K562 (cell line): Measurements from ENCODE around the gene LSP1. TPM values are rescaled to one million over a fixed set of nuclear protein-coding genes. Genes with fewer than 3 reads are reported as not detected.
A peak's percentile ranks its signal among the peaks of the same experiment; 100 is the strongest.

ENCODE experiments used
- ADNP ChIP-seq: fragments of 200-800 bp; sonication (Bioruptor generic); IDR thresholded peaks from 2 replicates; pipeline ENCODE4 v1.6.1; 2016; ENCODE audit warnings: missing genetic modification characterization, missing compliant biosample characterization
- ARID2 ChIP-seq: fragments of 450-650 bp; IDR thresholded peaks from 2 replicates; pipeline ENCODE4 v1.6.1; 2017; ENCODE audit warnings: antibody characterized with exemption, mild to moderate bottlenecking
- BCOR ChIP-seq: fragments of 450-650 bp; IDR thresholded peaks from 2 replicates; pipeline ENCODE4 v1.6.1; 2016
- CC2D1A ChIP-seq: fragments of 450-650 bp; IDR thresholded peaks from 2 replicates; pipeline ENCODE4 v1.6.1; 2017; ENCODE audit warnings: mild to moderate bottlenecking
- CREB5 ChIP-seq: fragments of 250-450 bp; sonication (Bioruptor Pico); IDR thresholded peaks from 2 replicates; pipeline ENCODE4 v1.5.0; 2020; ENCODE audit warnings: mild to moderate bottlenecking
- EGR1 ChIP-seq: fragments of 450-650 bp; conservative IDR thresholded peaks from 2 replicates; pipeline ENCODE4 v1.6.1; 2017; ENCODE audit warnings: mild to moderate bottlenecking
- FOXK2 ChIP-seq, 2 experiments: fragments of 450-650 bp; IDR thresholded peaks in 1 of 2; conservative IDR thresholded peaks in 1 of 2; 2 replicates each; pipeline ENCODE4 v1.6.1; 2016; ENCODE audit warnings: low read depth in 2 of 2, mild to moderate bottlenecking in 1 of 2
- LARP7 ChIP-seq: fragments of 450-650 bp; IDR thresholded peaks from 2 replicates; pipeline ENCODE4 v1.6.1; 2016
- MECOM ChIP-seq: fragments of 250-450 bp; sonication (Bioruptor Pico); IDR thresholded peaks from 2 replicates; pipeline ENCODE4 v1.8.0; 2022; ENCODE audit warnings: inconsistent platforms
- MIER1 ChIP-seq: fragments of 450-650 bp; IDR thresholded peaks from 2 replicates; pipeline ENCODE4 v1.6.1; 2016; ENCODE audit warnings: antibody characterized with exemption, mild to moderate bottlenecking, low read depth
- NFRKB ChIP-seq: fragments of 450-650 bp; IDR thresholded peaks from 2 replicates; pipeline ENCODE4 v1.6.1; 2016; ENCODE audit warnings: low read depth
- PHF20 ChIP-seq: fragments of 450-650 bp; IDR thresholded peaks from 2 replicates; pipeline ENCODE4 v1.6.1; 2018; ENCODE audit not compliant: partially characterized antibody
- SMARCE1 ChIP-seq: fragments of 450-650 bp; IDR thresholded peaks from 2 replicates; pipeline ENCODE4 v1.7.1; 2016; ENCODE audit warnings: mild to moderate bottlenecking
- SUPT5H ChIP-seq: fragments of 450-650 bp; IDR thresholded peaks from 2 replicates; pipeline ENCODE4 v1.6.1; 2016
- ZBTB34 ChIP-seq: fragments of 250-450 bp; sonication (Bioruptor Pico); IDR thresholded peaks from 2 replicates; pipeline ENCODE4 v1.8.0; 2021; ENCODE audit warnings: mild to moderate bottlenecking, moderate library complexity
- ZBTB5 ChIP-seq: fragments of 450-650 bp; IDR thresholded peaks from 2 replicates; pipeline ENCODE4 v1.6.1; 2017; ENCODE audit warnings: antibody characterized with exemption
- ZC3H8 ChIP-seq: fragments of 450-650 bp; IDR thresholded peaks from 2 replicates; pipeline ENCODE4 v1.6.1; 2017
- ZFP36 ChIP-seq: fragments of 150-350 bp; IDR thresholded peaks from 2 replicates; pipeline ENCODE4 v1.6.1; 2018; ENCODE audit warnings: low read length, low read depth; ENCODE audit not compliant: partially characterized antibody
- ZNF395 ChIP-seq: fragments of 200-800 bp; sonication (Bioruptor generic); IDR thresholded peaks from 2 replicates; pipeline ENCODE4 v1.6.1; 2017; ENCODE audit warnings: missing genetic modification characterization, missing compliant biosample characterization
- ZNF512 ChIP-seq: IDR thresholded peaks from 2 replicates; pipeline ENCODE4 v1.6.1; 2016; ENCODE audit warnings: missing genetic modification characterization, missing compliant biosample characterization
- polyA plus RNA-seq, 8 experiments: library from polyadenylated mRNA; depleted of rRNA in 4 of 8; stranded (reverse) in 5 of 8; unstranded in 3 of 8; fragments of >200 nt; fragmentation: Nextera tagmentation in 2 of 8; fragmentation: Illumina TruSeq in 1 of 8; extraction: Ambion mirVana in 2 of 8; extraction: Trizol in 1 of 8; gene quantifications; 2 replicates each; pipeline versions ENCODE4 v1.2.1 to v1.2.3, GENCODE V29; 2011 to 2014; ENCODE audit warnings: inconsistent platforms in 1 of 8, missing spikeins in 1 of 8
- total RNA-seq, 7 experiments: library from RNA; depleted of rRNA in 6 of 7; stranded (reverse); fragments of >200 nt in 6 of 7; fragmentation: Illumina TruSeq in 2 of 7; extraction: Trizol in 2 of 7; gene quantifications; 2 replicates each; pipeline versions ENCODE4 v1.2.1 to v1.2.3, GENCODE V29; 2011 to 2021; ENCODE audit warnings: low replicate concordance in 1 of 7

Gene LSP1
- total and polyA plus RNA-seq, 9 of the 15 experiments (the other 6 are each of a cell fraction or from before 2014, with no cell fraction given) = 0.08 to 2.9 (median 0.65) TPM; not detected in 2

- TF ChIP-seq ZBTB5 (0 out of 2 replicates have a peak, but pooled peaks have one; percentile 44), MIER1 (no peak), PHF20 (peak; percentile 8), FOXK2 (conservative IDR thresholded peaks at IDR 0.05 in 1 of 2, IDR thresholded peaks at IDR 0.05 in 1 of 2; ENCODE audit: low read depth in 2 of 2) (0 out of 4 replicates have a peak, but pooled peaks of 1 of the 2 experiments have one; percentile 1), EGR1 (no peak), ZNF395 (CRISPR knock-in tag) (no peak), BCOR (peak; percentile 1; the same call in 1 of the 2 replicates), ZBTB34 (CRISPR knock-in tag) (no peak), SMARCE1 (0 out of 2 replicates have a peak, but pooled peaks have one; percentile 27), ZFP36 (peak; percentile 1), ZC3H8 (0 out of 2 replicates have a peak, but pooled peaks have one; percentile 52), CC2D1A (0 out of 2 replicates have a peak, but pooled peaks have one; percentile 63), SUPT5H (0 out of 2 replicates have a peak, but pooled peaks have one; percentile 8), NFRKB (0 out of 2 replicates have a peak, but pooled peaks have one; percentile 15), ZNF512 (no peak), ARID2 (0 out of 2 replicates have a peak, but pooled peaks have one; percentile 4), CREB5 (CRISPR knock-in tag) (no peak), ADNP (tag) (peak; percentile 28; the same call in 1 of the 2 replicates), MECOM (CRISPR knock-in tag) (no peak), LARP7 (peak; percentile 9)
Measured at GRCh38 chr11:1845095-1845429, 7.8 kb upstream of the LSP1 start (continued).
